Testis (tissue), 3 donors: ENCODE data around the gene NECTIN1. TPM values are rescaled to one million over a fixed set of nuclear protein-coding genes. Genes with fewer than 3 reads are reported as not detected.

Experiments used
- DNase-seq: peaks from one replicate; pipeline ENCODE4 v3.0.0-alpha.2; 2019
- H3K27ac ChIP-seq, 2 donors: fragments of 200-600 bp; sonication (generic); one replicate each; pipeline ENCODE4 v1.5.1; 2019
- H3K27me3 ChIP-seq: fragments of 200-600 bp; sonication (generic); one replicate; pipeline ENCODE4 v1.5.1; 2019
- H3K36me3 ChIP-seq: fragments of 200-600 bp; sonication (generic); one replicate; pipeline ENCODE4 v1.5.1; 2017; ENCODE audit warnings: low read depth; ENCODE audit errors: missing control alignments
- H3K4me1 ChIP-seq: fragments of 200-600 bp; sonication (generic); one replicate; pipeline ENCODE4 v1.5.1; 2019
- H3K4me3 ChIP-seq, 2 donors: fragments of 200-600 bp; sonication (generic); one replicate each; pipeline ENCODE4 v1.5.1; 2017 to 2019
- H3K9me3 ChIP-seq: fragments of 200-600 bp; sonication (generic); one replicate; pipeline ENCODE4 v1.5.1; 2017
- CTCF ChIP-seq, 3 experiments: fragments of 450-650 bp in 2 of 3; fragments of 200-600 bp in 1 of 3; sonication (generic) in 1 of 3; IDR thresholded peaks; one replicate each; pipeline ENCODE4 v1.5.1; 2016 to 2019; ENCODE audit warnings: antibody characterized with exemption in 3 of 3, mild to moderate bottlenecking in 2 of 3, moderate library complexity in 1 of 3
- POLR2A ChIP-seq: fragments of 450-650 bp; IDR thresholded peaks from one replicate; pipeline ENCODE4 v1.6.1; 2017; ENCODE audit warnings: antibody characterized with exemption, mild to moderate bottlenecking, moderate library complexity
- WGBS, 2 donors: methylation state at CpG; one replicate each; pipeline ENCODE4 v1.1.5; 2018; 5-methylcytosine and 5-hydroxymethylcytosine counted together
- intact Hi-C: fragments of 100-400 bp; cut with DNase I; formaldehyde crosslinking; loops from one replicate; pipeline ENCODE4 v1.15.1; 2023; ENCODE audit warnings: low total_unique reads
- polyA plus RNA-seq: library from polyadenylated mRNA; stranded (reverse); fragments of 350-450 nt; fragmentation: Illumina TruSeq; extraction: RNeasy Lipid Tissue Mini Kit (QIAGEN cat#74804); gene quantifications from one replicate; pipeline ENCODE4 v1.2.3, GENCODE V29; 2014; ENCODE audit warnings: low read depth, low replicate concordance; ENCODE audit not compliant: insufficient read depth
- total RNA-seq, 2 donors: library from RNA; depleted of rRNA; stranded (reverse); fragments of >200 nt; gene quantifications; one replicate each; pipeline ENCODE4 v1.2.3, GENCODE V29; 2016

The NECTIN1 gene
- total and polyA plus RNA-seq, 3 donors from 2014 or later: 5.2 to 5.4 (median 5.2) TPM

GRCh38 chr11:119671561-119672015, 57.4 kb downstream of the NECTIN1 start:
- Histone ChIP-seq H3K4me1 (peaks cover 13% of the 10 kb centered on the region), H3K36me3 (no peaks in the 10 kb centered on the region), H3K4me3 (no peak overlapping the region), H3K27me3 (no peaks in the 10 kb centered on the region), H3K27ac (no peak overlapping the region), H3K9me3 (no peaks in the 10 kb centered on the region)
- no peak for DNase-seq
- WGBS, 2 donors: 36% methylated on average over 12 of the region's 12 CpGs; no CpG with 5 or more reads in 1 of the 2 donors
- TF ChIP-seq CTCF (IDR thresholded peaks at IDR 0.05): no peak
- no peak for TF ChIP-seq POLR2A
- intact Hi-C loops: no loop called here

- peak; percentile 89 for DNase-seq
- H3K36me3 ChIP-seq: no peaks in the 10 kb centered on the region
- TF ChIP-seq CTCF (IDR thresholded peaks at IDR 0.05) (no peak), POLR2A (no peak)
- H3K4me1 ChIP-seq: peaks cover 13% of the 10 kb centered on the region
- no peak overlapping the region for H3K4me3 ChIP-seq
- 16 to 23% methylated on average over 5 of the region's 5 CpGs for WGBS, 2 donors
- no peak overlapping the region for H3K27ac ChIP-seq
- no peaks in the 10 kb centered on the region for H3K9me3 ChIP-seq
- intact Hi-C loops: no loop called here
- no peaks in the 10 kb centered on the region for H3K27me3 ChIP-seq
Observed at GRCh38 chr11:119671051-119671450, 57.9 kb downstream of the NECTIN1 start.

GRCh38 chr11:119669487-119669886, 59.5 kb downstream of the NECTIN1 start:
- WGBS, 2 donors: 78 to 89% methylated on average over 5 of the region's 5 CpGs
- H3K27ac ChIP-seq: no peak overlapping the region
- TF ChIP-seq POLR2A (no peak), CTCF (IDR thresholded peaks at IDR 0.05) (no peak)
- H3K36me3 ChIP-seq: no peaks in the 10 kb centered on the region
- peaks cover 13% of the 10 kb centered on the region for H3K4me1 ChIP-seq
- intact Hi-C loops: loop anchor here (10.0 kb wide), 1 partner anchor 445 kb away; no protein-coding TSS in a partner anchor
- H3K27me3 ChIP-seq: no peaks in the 10 kb centered on the region
- no peaks in the 10 kb centered on the region for H3K9me3 ChIP-seq
- DNase-seq: no peak
- no peak overlapping the region for H3K4me3 ChIP-seq

- H3K4me3 ChIP-seq: no peak overlapping the region
- H3K27me3 ChIP-seq: no peaks in the 10 kb centered on the region
- 85 to 91% methylated on average over 1 of the region's 1 CpG for WGBS, 2 donors
- TF ChIP-seq POLR2A (no peak), CTCF (IDR thresholded peaks at IDR 0.05) (no peak)
- H3K9me3 ChIP-seq: no peaks in the 10 kb centered on the region
- intact Hi-C loops: loop anchor here (10.0 kb wide), 1 partner anchor 446 kb away; no protein-coding TSS in a partner anchor
- peaks cover 13% of the 10 kb centered on the region for H3K4me1 ChIP-seq
- H3K36me3 ChIP-seq: no peaks in the 10 kb centered on the region
- no peak for DNase-seq
- H3K27ac ChIP-seq: no peak overlapping the region
Observed at GRCh38 chr11:119668676-119669075, 60.3 kb downstream of the NECTIN1 start.

GRCh38 chr11:119666463-119667131, 62.4 kb downstream of the NECTIN1 start:
- peaks cover 8% of the 10 kb centered on the region for H3K4me1 ChIP-seq
- H3K9me3 ChIP-seq: no peaks in the 10 kb centered on the region
- H3K27me3 ChIP-seq: no peaks in the 10 kb centered on the region
- H3K36me3 ChIP-seq: no peaks in the 10 kb centered on the region
- 57 to 65% methylated on average over 13 to 17 of the region's 17 CpGs for WGBS, 2 donors
- no peak for TF ChIP-seq POLR2A
- TF ChIP-seq CTCF (IDR thresholded peaks at IDR 0.05): peak; percentile 84 to 88 (median 87)
- no peak overlapping the region for H3K27ac ChIP-seq
- intact Hi-C loops: loop anchor here (10.0 kb wide), 1 partner anchor 448 kb away; no protein-coding TSS in a partner anchor
- peak; percentile 84 for DNase-seq
- H3K4me3 ChIP-seq: no peak overlapping the region
